HepG2 (cell line): ENCODE results near the gene RFTN1. TPM values are rescaled to one million over a fixed set of nuclear protein-coding genes. Genes with fewer than 3 reads are reported as not detected.

Experiments
- ASH2L ChIP-seq: fragments of 300-600, 200-600 bp; sonication (generic); IDR thresholded peaks from 2 replicates; pipeline ENCODE4 v1.7.0; 2017; ENCODE audit warnings: low read depth, mild to moderate bottlenecking, moderate library complexity, mixed read lengths, low read length; ENCODE audit not compliant: insufficient read length
- DDIT3 ChIP-seq: sonication (generic); formaldehyde crosslinking; IDR thresholded peaks from 2 replicates; pipeline ENCODE4 v1.4.0; 2020; ENCODE audit warnings: mild to moderate bottlenecking, missing genetic modification reagents
- ELF1 ChIP-seq: sonication (generic); formaldehyde crosslinking; IDR thresholded peaks from 2 replicates; pipeline ENCODE4 v1.4.0; 2020; ENCODE audit warnings: missing genetic modification reagents
- HMGXB3 ChIP-seq: sonication (generic); formaldehyde crosslinking; IDR thresholded peaks from 2 replicates; pipeline ENCODE4 v1.4.0; 2020; ENCODE audit warnings: missing genetic modification reagents, borderline replicate concordance
- JUNB ChIP-seq: sonication (generic); formaldehyde crosslinking; IDR thresholded peaks from 2 replicates; pipeline ENCODE4 v1.8.0; 2022; ENCODE audit warnings: missing genetic modification reagents, mild to moderate bottlenecking, borderline replicate concordance
- JUND ChIP-seq: sonication (generic); formaldehyde crosslinking; IDR thresholded peaks from 2 replicates; pipeline ENCODE4 v1.8.0; 2022; ENCODE audit warnings: mild to moderate bottlenecking, missing genetic modification reagents
- MATR3 ChIP-seq: sonication (generic); formaldehyde crosslinking; IDR thresholded peaks from 2 replicates; pipeline ENCODE4 v1.4.0; 2020; ENCODE audit warnings: missing genetic modification reagents
- MBD4 ChIP-seq: IDR thresholded peaks from 2 replicates; pipeline ENCODE4 v1.6.1; 2012; ENCODE audit warnings: low read length, inconsistent platforms, borderline replicate concordance
- MED1 ChIP-seq: sonication (generic); formaldehyde crosslinking; IDR thresholded peaks from 2 replicates; pipeline ENCODE4 v1.4.0; 2020; ENCODE audit warnings: missing genetic modification reagents
- MTA1 ChIP-seq: sonication (generic); formaldehyde crosslinking; IDR thresholded peaks from 2 replicates; pipeline ENCODE4 v1.4.0; 2020; ENCODE audit warnings: missing genetic modification reagents, mild to moderate bottlenecking, borderline replicate concordance
- NR2F2 ChIP-seq: IDR thresholded peaks from 2 replicates; pipeline ENCODE4 v1.6.1; 2012; ENCODE audit warnings: low read depth, inconsistent platforms, borderline replicate concordance
- PPARG ChIP-seq: conservative IDR thresholded peaks from 2 replicates; pipeline ENCODE4 v1.6.1; 2016; ENCODE audit warnings: missing biosample characterization, missing genetic modification reagents
- SKI ChIP-seq: fragments of 450-650 bp; IDR thresholded peaks from one replicate; pipeline ENCODE4 v1.6.1; 2018; ENCODE audit warnings: mild to moderate bottlenecking; ENCODE audit not compliant: partially characterized antibody
- TBX2 ChIP-seq: sonication (generic); formaldehyde crosslinking; IDR thresholded peaks from 2 replicates; pipeline ENCODE4 v1.5.0; 2020; ENCODE audit warnings: missing genetic modification reagents, mild to moderate bottlenecking, borderline replicate concordance
- TEAD3 ChIP-seq: optimal IDR thresholded peaks from 2 replicates; pipeline ENCODE3; 2016; ENCODE audit warnings: borderline replicate concordance
- ZFP1 ChIP-seq: IDR thresholded peaks from 2 replicates; pipeline ENCODE4 v1.6.1; 2016
- ZNF292 ChIP-seq: sonication (generic); formaldehyde crosslinking; IDR thresholded peaks from 2 replicates; pipeline ENCODE4 v1.8.1; 2022; ENCODE audit warnings: mild to moderate bottlenecking, low read depth, missing genetic modification reagents, borderline replicate concordance
- ZNF33B ChIP-seq: sonication (generic); formaldehyde crosslinking; IDR thresholded peaks from 2 replicates; pipeline ENCODE4 v1.5.1; 2020; ENCODE audit warnings: mild to moderate bottlenecking, missing genetic modification reagents
- ZNF432 ChIP-seq: sonication (generic); formaldehyde crosslinking; IDR thresholded peaks from 2 replicates; pipeline ENCODE4 v1.5.0; 2020; ENCODE audit warnings: missing genetic modification reagents, mild to moderate bottlenecking, borderline replicate concordance
- ZNF550 ChIP-seq: sonication (generic); formaldehyde crosslinking; IDR thresholded peaks from 2 replicates; pipeline ENCODE4 v1.4.0; 2020; ENCODE audit warnings: mild to moderate bottlenecking, missing genetic modification reagents, borderline replicate concordance
- ZNF605 ChIP-seq: sonication (generic); formaldehyde crosslinking; IDR thresholded peaks from 2 replicates; pipeline ENCODE4 v1.8.0; 2022; ENCODE audit warnings: mild to moderate bottlenecking, missing genetic modification reagents
- ZNF720 ChIP-seq: sonication (generic); formaldehyde crosslinking; IDR thresholded peaks from 2 replicates; pipeline ENCODE4 v1.4.0; 2020; ENCODE audit warnings: missing genetic modification reagents
- polyA plus RNA-seq, 8 experiments: library from polyadenylated mRNA; depleted of rRNA in 3 of 8; stranded (reverse) in 7 of 8; unstranded in 1 of 8; fragments of >200 nt; fragmentation: Illumina TruSeq in 4 of 8; extraction: Trizol in 4 of 8; gene quantifications; 2 replicates each; pipeline versions ENCODE4 v1.2.1 to v1.2.3, GENCODE V29; 2011 to 2016; ENCODE audit warnings: low read depth in 4 of 8, missing spikeins in 1 of 8, mixed read lengths in 1 of 8; ENCODE audit not compliant: insufficient read depth in 1 of 8
- total RNA-seq, 5 experiments: library from RNA; depleted of rRNA; stranded (reverse); fragments of >200 nt; fragmentation: Illumina TruSeq; extraction: Trizol; gene quantifications; 2 replicates each; pipeline ENCODE4 v1.2.3, GENCODE V29; 2016; ENCODE audit warnings: low read depth in 1 of 5
- TF ChIP-seq, protein P1 (sequence below): sonication (generic); formaldehyde crosslinking; IDR thresholded peaks from 2 replicates; pipeline ENCODE4 v1.5.0; 2020; ENCODE audit warnings: missing genetic modification reagents
- TF ChIP-seq, protein P2 (sequence below): sonication (generic); formaldehyde crosslinking; IDR thresholded peaks from 2 replicates; pipeline ENCODE4 v1.5.1; 2020; ENCODE audit warnings: mild to moderate bottlenecking, missing genetic modification reagents, moderate library complexity

The RFTN1 gene
- total and polyA plus RNA-seq, 2 of the 13 experiments (the other 11 are each of a cell fraction or from before 2014, with no cell fraction given) = not detected

DNA sequence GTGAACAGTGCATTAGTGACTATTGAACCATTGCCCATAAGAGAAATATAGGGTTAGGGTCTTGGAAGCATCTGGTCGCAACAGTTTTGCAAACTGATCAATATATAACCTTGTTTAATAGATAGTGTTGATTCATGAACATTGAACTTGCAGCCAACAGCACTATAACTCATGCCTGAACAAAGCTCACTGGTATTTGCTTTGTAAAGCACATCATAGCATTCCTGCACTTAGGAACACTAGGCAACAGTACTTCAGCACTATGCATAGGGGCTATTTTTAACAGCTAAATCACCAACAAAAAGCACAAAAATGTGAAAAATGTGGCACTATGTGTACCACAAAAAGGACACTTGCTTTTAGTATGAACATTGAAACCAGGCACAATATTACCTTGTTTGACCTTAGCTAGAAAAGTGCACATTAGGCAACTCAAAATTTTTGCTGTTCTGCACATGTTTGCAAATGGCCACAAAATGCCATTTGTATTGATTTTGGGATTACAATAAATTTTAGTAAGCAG, 180.5 kb downstream of the RFTN1 start (continued):
- no peak; the same call in 1 of the 2 replicates for TF ChIP-seq HMGXB3
- TF ChIP-seq JUNB (CRISPR knock-in tag) = no peak
- TF ChIP-seq SKI = peak; percentile 32
- no peak for TF ChIP-seq MTA1 (CRISPR knock-in tag)
- TF ChIP-seq, protein P1, sequence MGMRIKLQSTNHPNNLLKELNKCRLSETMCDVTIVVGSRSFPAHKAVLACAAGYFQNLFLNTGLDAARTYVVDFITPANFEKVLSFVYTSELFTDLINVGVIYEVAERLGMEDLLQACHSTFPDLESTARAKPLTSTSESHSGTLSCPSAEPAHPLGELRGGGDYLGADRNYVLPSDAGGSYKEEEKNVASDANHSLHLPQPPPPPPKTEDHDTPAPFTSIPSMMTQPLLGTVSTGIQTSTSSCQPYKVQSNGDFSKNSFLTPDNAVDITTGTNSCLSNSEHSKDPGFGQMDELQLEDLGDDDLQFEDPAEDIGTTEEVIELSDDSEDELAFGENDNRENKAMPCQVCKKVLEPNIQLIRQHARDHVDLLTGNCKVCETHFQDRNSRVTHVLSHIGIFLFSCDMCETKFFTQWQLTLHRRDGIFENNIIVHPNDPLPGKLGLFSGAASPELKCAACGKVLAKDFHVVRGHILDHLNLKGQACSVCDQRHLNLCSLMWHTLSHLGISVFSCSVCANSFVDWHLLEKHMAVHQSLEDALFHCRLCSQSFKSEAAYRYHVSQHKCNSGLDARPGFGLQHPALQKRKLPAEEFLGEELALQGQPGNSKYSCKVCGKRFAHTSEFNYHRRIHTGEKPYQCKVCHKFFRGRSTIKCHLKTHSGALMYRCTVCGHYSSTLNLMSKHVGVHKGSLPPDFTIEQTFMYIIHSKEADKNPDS = no peak
- no peak for TF ChIP-seq ZNF33B (CRISPR knock-in tag)
- TF ChIP-seq ZNF292 (CRISPR knock-in tag) = peak; percentile 43; the same call in 1 of the 2 replicates
- TF ChIP-seq JUND (CRISPR knock-in tag) = no peak
- peak; percentile 63; the same call in 1 of the 2 replicates for TF ChIP-seq NR2F2
- TF ChIP-seq ZNF720 = no peak
- peak; percentile 100 for TF ChIP-seq TEAD3 (CRISPR knock-in tag)
- no peak for TF ChIP-seq ZNF605 (CRISPR knock-in tag)
- TF ChIP-seq DDIT3 (CRISPR knock-in tag) = no peak
- no peak for TF ChIP-seq ZFP1
- TF ChIP-seq ZNF432 = no peak
- TF ChIP-seq MATR3 (CRISPR knock-in tag) = no peak
- TF ChIP-seq ASH2L = peak; percentile 78
- TF ChIP-seq MBD4 = no peak
- TF ChIP-seq, protein P2, sequence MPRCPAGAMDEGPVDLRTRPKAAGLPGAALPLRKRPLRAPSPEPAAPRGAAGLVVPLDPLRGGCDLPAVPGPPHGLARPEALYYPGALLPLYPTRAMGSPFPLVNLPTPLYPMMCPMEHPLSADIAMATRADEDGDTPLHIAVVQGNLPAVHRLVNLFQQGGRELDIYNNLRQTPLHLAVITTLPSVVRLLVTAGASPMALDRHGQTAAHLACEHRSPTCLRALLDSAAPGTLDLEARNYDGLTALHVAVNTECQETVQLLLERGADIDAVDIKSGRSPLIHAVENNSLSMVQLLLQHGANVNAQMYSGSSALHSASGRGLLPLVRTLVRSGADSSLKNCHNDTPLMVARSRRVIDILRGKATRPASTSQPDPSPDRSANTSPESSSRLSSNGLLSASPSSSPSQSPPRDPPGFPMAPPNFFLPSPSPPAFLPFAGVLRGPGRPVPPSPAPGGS (CRISPR knock-in tag) = no peak
- TF ChIP-seq ELF1 = no peak
- peak; percentile 89 for TF ChIP-seq TBX2
- TF ChIP-seq PPARG = peak; percentile 64; the same call in 1 of the 2 replicates
- peak; percentile 95 for TF ChIP-seq MED1 (CRISPR knock-in tag)
- no peak for TF ChIP-seq ZNF550
